HEK293 (cell line): ENCODE data around the gene NKX1-1.

ENCODE experiments used
- CTCF ChIA-PET: fragments of 350-600 bp; formaldehyde crosslinking; extraction: SDS; loops from one replicate; lab custom pipeline; 2021; ENCODE audit warnings: antibody characterized with exemption; lab: Yijun Ruan, JAX
- POLR2A ChIA-PET: fragments of 300-600 bp; formaldehyde crosslinking; extraction: SDS; loops from one replicate; lab custom pipeline; 2020; ENCODE audit warnings: antibody characterized with exemption, inconsistent platforms; lab: Yijun Ruan, JAX
- H3K27ac ChIP-seq: fragments of 200-500 bp; sonication (Bioruptor generic); 2 replicates; pipeline ENCODE4 v1.5.1; 2014; ENCODE audit warnings: low read depth, low read length, control low read depth, inconsistent platforms; ENCODE audit errors: extremely low read depth
- H3K36me3 ChIP-seq, 2 experiments: fragments of 200-500 bp in 1 of 2; sonication (Bioruptor generic) in 1 of 2; 1 replicate in 1 of 2; 2 replicates in 1 of 2; pipeline ENCODE4 v1.5.1; 2014 to 2017; ENCODE audit warnings: inconsistent platforms in 2 of 2, low read length in 2 of 2; ENCODE audit not compliant: control insufficient read depth in 2 of 2, insufficient read depth in 1 of 2
- H3K4me1 ChIP-seq: fragments of 200-500 bp; sonication (Bioruptor generic); 2 replicates; pipeline ENCODE4 v1.5.1; 2014; ENCODE audit warnings: mild to moderate bottlenecking, low read length, inconsistent platforms; ENCODE audit not compliant: control insufficient read depth, insufficient read depth
- H3K4me3 ChIP-seq: 2 replicates; pipeline ENCODE4 v1.5.1; 2011; ENCODE audit warnings: low read depth, mild to moderate bottlenecking, control low read depth, low read length, moderate library complexity
- H3K9me3 ChIP-seq: fragments of 200-500 bp; sonication (Bioruptor generic); 2 replicates; pipeline ENCODE4 v1.5.1; 2014; ENCODE audit warnings: low read depth, low read length, inconsistent platforms; ENCODE audit not compliant: control insufficient read depth, insufficient read depth
- GLIS1 ChIP-seq: fragments of 450-650 bp; formaldehyde crosslinking; IDR thresholded peaks from 2 replicates; pipeline ENCODE4 v1.5.1; 2016; ENCODE audit warnings: missing biosample characterization, missing genetic modification characterization
- HOXC10 ChIP-seq: sonication (generic); formaldehyde crosslinking; IDR thresholded peaks from 2 replicates; pipeline ENCODE4 v1.8.1; 2023; ENCODE audit warnings: mild to moderate bottlenecking, missing genetic modification reagents
- HOXD13 ChIP-seq: sonication (generic); formaldehyde crosslinking; IDR thresholded peaks from 2 replicates; pipeline ENCODE4 v1.8.0; 2022; ENCODE audit warnings: missing genetic modification reagents, borderline replicate concordance
- MEIS1 ChIP-seq: sonication (generic); formaldehyde crosslinking; IDR thresholded peaks from 2 replicates; pipeline ENCODE4 v1.8.1; 2022; ENCODE audit warnings: missing genetic modification reagents, mild to moderate bottlenecking, borderline replicate concordance
- PRDM1 ChIP-seq: fragments of 450-650 bp; formaldehyde crosslinking; IDR thresholded peaks from 2 replicates; pipeline ENCODE4; 2016; ENCODE audit warnings: missing biosample characterization, missing genetic modification characterization
- YY1 ChIP-seq: fragments of 450-650 bp; formaldehyde crosslinking; IDR thresholded peaks from 2 replicates; pipeline ENCODE4 v1.5.1; 2018; ENCODE audit warnings: missing biosample characterization, missing genetic modification characterization
- YY2 ChIP-seq: fragments of 450-650 bp; formaldehyde crosslinking; IDR thresholded peaks from 2 replicates; pipeline ENCODE4 v1.5.1; 2016; ENCODE audit warnings: missing biosample characterization, missing genetic modification characterization
- ZBTB20 ChIP-seq: fragments of 450-650 bp; formaldehyde crosslinking; IDR thresholded peaks from 2 replicates; pipeline ENCODE4 v1.5.1; 2016; ENCODE audit warnings: missing biosample characterization, missing genetic modification characterization
- ZFHX2 ChIP-seq: fragments of 450-650 bp; formaldehyde crosslinking; conservative IDR thresholded peaks from 2 replicates; pipeline ENCODE4 v1.5.1; 2016; ENCODE audit warnings: missing biosample characterization, missing genetic modification characterization
- ZNF202 ChIP-seq: fragments of 450-650 bp; formaldehyde crosslinking; IDR thresholded peaks from 2 replicates; pipeline ENCODE4 v1.5.1; 2016; ENCODE audit warnings: missing biosample characterization, missing genetic modification characterization, borderline replicate concordance
- ZNF341 ChIP-seq: fragments of 450-650 bp; formaldehyde crosslinking; IDR thresholded peaks from 2 replicates; pipeline ENCODE4; 2016; ENCODE audit warnings: low read depth, missing biosample characterization, missing genetic modification characterization
- ZNF423 ChIP-seq: fragments of 450-650 bp; formaldehyde crosslinking; IDR thresholded peaks from 2 replicates; pipeline ENCODE4 v1.5.1; 2016; ENCODE audit warnings: missing biosample characterization, missing genetic modification characterization
- ZNF501 ChIP-seq: fragments of 450-650 bp; formaldehyde crosslinking; IDR thresholded peaks from 2 replicates; pipeline ENCODE4 v1.5.1; 2016; ENCODE audit warnings: missing biosample characterization, missing genetic modification characterization
- ZNF544 ChIP-seq: fragments of 450-650 bp; formaldehyde crosslinking; IDR thresholded peaks from 2 replicates; pipeline ENCODE4 v1.5.0; 2017; ENCODE audit warnings: missing biosample characterization, missing genetic modification characterization
- ZNF76 ChIP-seq: fragments of 450-650 bp; formaldehyde crosslinking; IDR thresholded peaks from 2 replicates; pipeline ENCODE4; 2016; ENCODE audit warnings: low read depth, missing biosample characterization, missing genetic modification characterization, borderline replicate concordance
- TF ChIP-seq, protein P1 (sequence below): fragments of 450-650 bp; formaldehyde crosslinking; IDR thresholded peaks from 2 replicates; pipeline ENCODE4 v1.5.1; 2016; ENCODE audit warnings: missing biosample characterization, missing genetic modification characterization
- TF ChIP-seq, protein P2 (sequence below): fragments of 450-650 bp; formaldehyde crosslinking; IDR thresholded peaks from 2 replicates; pipeline ENCODE4 v1.5.1; 2016; ENCODE audit warnings: missing biosample characterization, missing genetic modification characterization
- TF ChIP-seq, protein P3 (sequence below): fragments of 450-650 bp; formaldehyde crosslinking; conservative IDR thresholded peaks from 2 replicates; pipeline ENCODE4 v1.5.1; 2016; ENCODE audit warnings: low read depth, missing biosample characterization, missing genetic modification characterization
- TF ChIP-seq, protein P4 (sequence below): fragments of 450-650 bp; formaldehyde crosslinking; optimal IDR thresholded peaks from 2 replicates; pipeline ENCODE3; 2016; ENCODE audit warnings: missing biosample characterization, mild to moderate bottlenecking, missing genetic modification characterization
- TF ChIP-seq, protein P5 (sequence below): fragments of 450-650 bp; formaldehyde crosslinking; IDR thresholded peaks from 2 replicates; pipeline ENCODE4 v1.5.1; 2016; ENCODE audit warnings: missing biosample characterization, missing genetic modification characterization
- TF ChIP-seq, protein P6 (sequence below): sonication (generic); formaldehyde crosslinking; IDR thresholded peaks from 2 replicates; pipeline ENCODE4 v1.8.1; 2022; ENCODE audit warnings: mild to moderate bottlenecking, moderate library complexity, missing genetic modification reagents

The NKX1-1 gene

DNA sequence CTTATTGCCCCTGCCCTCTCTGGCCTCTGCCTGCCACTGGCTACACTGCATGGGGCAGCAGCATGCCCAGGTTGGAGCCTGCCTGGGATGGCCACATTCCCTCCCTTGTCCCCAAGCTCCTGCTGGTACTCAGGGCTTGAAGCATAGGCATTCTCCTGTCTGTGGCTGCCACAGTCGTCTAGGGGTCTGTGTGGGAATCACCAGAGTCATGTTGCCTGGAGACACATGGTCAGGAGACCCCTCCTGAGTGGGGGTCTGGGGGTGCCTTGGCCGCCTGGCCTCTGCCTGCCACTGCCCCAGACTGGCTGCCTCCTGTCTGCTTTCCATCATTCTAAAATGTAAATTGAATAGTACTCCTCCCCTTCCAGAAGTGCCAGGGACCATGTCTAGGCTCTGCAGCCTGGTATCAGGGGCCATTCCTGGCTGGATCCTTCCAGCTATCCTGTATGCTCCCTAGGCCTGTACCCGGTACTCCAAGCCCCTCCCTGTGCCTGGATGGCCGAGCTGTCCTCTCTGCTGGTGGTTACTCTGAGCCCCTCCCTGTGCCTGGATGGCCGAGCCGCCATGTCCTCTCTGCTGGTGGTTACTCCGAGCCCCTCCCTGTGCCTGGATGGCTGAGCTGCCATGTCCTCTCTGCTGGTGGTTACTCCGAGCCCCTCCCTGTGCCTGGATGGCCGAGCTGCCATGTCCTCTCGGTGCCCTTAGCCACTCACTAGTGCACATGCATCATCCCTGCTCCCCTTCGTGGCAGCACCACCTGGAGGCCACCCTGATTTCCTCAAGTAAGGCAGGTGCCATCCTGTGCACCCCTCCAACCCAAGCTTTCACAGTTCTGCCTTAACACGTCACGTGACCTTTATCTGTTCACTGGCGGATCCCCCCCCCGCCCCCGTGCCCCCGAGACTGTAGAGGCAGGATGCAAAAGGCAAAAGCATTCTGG lies 5.5 kb upstream of the NKX1-1 start:
- ChIA-PET CTCF (no interaction called here), POLR2A (no interaction called here)
- TF ChIP-seq, protein P1, sequence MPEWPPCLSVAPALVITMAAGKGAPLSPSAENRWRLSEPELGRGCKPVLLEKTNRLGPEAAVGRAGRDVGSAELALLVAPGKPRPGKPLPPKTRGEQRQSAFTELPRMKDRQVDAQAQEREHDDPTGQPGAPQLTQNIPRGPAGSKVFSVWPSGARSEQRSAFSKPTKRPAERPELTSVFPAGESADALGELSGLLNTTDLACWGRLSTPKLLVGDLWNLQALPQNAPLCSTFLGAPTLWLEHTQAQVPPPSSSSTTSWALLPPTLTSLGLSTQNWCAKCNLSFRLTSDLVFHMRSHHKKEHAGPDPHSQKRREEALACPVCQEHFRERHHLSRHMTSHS = no peak
- Histone ChIP-seq H3K4me1 (no peaks in the 10 kb centered on the region), H3K9me3 (no peaks in the 10 kb centered on the region), H3K36me3 (no peaks in the 10 kb centered on the region), H3K27ac (no peak overlapping the region), H3K4me3 (no peak overlapping the region)

DNA sequence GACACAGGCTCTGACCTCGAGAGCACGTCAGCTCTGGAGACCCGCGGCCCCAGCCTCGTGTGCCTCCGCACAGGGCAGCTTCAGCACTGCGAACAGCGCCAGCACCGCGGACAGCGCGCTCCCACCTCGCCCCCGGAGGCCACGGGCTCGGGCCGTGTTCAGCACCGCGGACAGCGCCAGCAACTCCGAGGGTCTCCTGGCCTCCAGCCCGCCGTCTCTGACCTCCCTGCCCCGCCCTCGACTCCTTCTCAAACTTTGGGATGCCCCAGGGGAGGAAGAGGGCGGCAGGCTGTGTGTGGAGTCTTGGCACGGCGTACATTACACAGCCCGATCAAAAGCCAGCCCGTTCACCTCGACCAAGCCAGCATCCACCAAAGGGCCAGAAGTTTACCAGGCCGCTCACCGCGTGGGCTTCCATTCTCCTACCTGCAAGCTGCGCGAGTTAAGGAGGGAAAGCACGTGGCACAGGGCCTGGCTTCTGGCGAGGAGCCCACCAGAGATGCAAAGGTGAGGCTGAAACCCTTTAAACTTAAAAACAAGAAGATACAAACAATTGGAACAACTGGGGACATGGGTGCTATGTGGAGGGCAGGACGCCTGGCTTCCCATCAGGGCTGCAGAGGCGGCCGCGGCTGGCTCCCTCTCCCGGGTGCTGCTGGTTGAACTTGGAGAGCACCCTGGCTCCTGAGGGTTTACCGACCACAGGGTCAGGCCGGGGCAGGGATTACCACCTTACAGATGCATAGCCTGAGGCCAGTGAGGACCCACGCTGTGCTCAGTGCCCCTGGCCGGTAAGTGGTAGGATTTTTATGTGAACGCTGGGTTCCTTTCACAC lies 4.5 kb upstream of the NKX1-1 start:
- POLR2A ChIA-PET = no interaction called here
- H3K4me1 ChIP-seq = no peaks in the 10 kb centered on the region
- H3K36me3 ChIP-seq = no peaks in the 10 kb centered on the region
- H3K4me3 ChIP-seq = no peak overlapping the region
- CTCF ChIA-PET = no interaction called here
- no peaks in the 10 kb centered on the region for H3K9me3 ChIP-seq
- no peak overlapping the region for H3K27ac ChIP-seq
- TF ChIP-seq HOXC10 (CRISPR knock-in tag) (peak; percentile 99), GLIS1 (tag by site-specific recombination) (peak; percentile 31), PRDM1 (tag by site-specific recombination) (no peak), ZNF544 (no peak), ZNF341 (tag by site-specific recombination) (no peak), YY1 (tag by site-specific recombination) (no peak), MEIS1 (CRISPR knock-in tag) (peak; percentile 87; the same call in 1 of the 2 replicates), ZFHX2 (tag by site-specific recombination) (peak; percentile 25; the same call in 1 of the 2 replicates), HOXD13 (peak; percentile 97), ZBTB20 (no peak), ZNF423 (tag by site-specific recombination) (no peak), ZNF202 (tag by site-specific recombination) (no peak), ZNF501 (no peak), YY2 (tag by site-specific recombination) (no peak), ZNF76 (tag by site-specific recombination) (no peak)
- TF ChIP-seq, protein P2, sequence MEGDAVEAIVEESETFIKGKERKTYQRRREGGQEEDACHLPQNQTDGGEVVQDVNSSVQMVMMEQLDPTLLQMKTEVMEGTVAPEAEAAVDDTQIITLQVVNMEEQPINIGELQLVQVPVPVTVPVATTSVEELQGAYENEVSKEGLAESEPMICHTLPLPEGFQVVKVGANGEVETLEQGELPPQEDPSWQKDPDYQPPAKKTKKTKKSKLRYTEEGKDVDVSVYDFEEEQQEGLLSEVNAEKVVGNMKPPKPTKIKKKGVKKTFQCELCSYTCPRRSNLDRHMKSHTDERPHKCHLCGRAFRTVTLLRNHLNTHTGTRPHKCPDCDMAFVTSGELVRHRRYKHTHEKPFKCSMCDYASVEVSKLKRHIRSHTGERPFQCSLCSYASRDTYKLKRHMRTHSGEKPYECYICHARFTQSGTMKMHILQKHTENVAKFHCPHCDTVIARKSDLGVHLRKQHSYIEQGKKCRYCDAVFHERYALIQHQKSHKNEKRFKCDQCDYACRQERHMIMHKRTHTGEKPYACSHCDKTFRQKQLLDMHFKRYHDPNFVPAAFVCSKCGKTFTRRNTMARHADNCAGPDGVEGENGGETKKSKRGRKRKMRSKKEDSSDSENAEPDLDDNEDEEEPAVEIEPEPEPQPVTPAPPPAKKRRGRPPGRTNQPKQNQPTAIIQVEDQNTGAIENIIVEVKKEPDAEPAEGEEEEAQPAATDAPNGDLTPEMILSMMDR (tag by site-specific recombination) = no peak
- TF ChIP-seq, protein P3, sequence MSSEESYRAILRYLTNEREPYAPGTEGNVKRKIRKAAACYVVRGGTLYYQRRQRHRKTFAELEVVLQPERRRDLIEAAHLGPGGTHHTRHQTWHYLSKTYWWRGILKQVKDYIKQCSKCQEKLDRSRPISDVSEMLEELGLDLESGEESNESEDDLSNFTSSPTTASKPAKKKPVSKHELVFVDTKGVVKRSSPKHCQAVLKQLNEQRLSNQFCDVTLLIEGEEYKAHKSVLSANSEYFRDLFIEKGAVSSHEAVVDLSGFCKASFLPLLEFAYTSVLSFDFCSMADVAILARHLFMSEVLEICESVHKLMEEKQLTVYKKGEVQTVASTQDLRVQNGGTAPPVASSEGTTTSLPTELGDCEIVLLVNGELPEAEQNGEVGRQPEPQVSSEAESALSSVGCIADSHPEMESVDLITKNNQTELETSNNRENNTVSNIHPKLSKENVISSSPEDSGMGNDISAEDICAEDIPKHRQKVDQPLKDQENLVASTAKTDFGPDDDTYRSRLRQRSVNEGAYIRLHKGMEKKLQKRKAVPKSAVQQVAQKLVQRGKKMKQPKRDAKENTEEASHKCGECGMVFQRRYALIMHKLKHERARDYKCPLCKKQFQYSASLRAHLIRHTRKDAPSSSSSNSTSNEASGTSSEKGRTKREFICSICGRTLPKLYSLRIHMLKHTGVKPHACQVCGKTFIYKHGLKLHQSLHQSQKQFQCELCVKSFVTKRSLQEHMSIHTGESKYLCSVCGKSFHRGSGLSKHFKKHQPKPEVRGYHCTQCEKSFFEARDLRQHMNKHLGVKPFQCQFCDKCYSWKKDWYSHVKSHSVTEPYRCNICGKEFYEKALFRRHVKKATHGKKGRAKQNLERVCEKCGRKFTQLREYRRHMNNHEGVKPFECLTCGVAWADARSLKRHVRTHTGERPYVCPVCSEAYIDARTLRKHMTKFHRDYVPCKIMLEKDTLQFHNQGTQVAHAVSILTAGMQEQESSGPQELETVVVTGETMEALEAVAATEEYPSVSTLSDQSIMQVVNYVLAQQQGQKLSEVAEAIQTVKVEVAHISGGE (tag by site-specific recombination) = no peak
- TF ChIP-seq, protein P4, sequence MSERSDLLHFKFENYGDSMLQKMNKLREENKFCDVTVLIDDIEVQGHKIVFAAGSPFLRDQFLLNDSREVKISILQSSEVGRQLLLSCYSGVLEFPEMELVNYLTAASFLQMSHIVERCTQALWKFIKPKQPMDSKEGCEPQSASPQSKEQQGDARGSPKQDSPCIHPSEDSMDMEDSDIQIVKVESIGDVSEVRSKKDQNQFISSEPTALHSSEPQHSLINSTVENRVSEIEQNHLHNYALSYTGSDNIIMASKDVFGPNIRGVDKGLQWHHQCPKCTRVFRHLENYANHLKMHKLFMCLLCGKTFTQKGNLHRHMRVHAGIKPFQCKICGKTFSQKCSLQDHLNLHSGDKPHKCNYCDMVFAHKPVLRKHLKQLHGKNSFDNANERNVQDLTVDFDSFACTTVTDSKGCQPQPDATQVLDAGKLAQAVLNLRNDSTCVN (tag by site-specific recombination) = peak; percentile 62
- TF ChIP-seq, protein P5, sequence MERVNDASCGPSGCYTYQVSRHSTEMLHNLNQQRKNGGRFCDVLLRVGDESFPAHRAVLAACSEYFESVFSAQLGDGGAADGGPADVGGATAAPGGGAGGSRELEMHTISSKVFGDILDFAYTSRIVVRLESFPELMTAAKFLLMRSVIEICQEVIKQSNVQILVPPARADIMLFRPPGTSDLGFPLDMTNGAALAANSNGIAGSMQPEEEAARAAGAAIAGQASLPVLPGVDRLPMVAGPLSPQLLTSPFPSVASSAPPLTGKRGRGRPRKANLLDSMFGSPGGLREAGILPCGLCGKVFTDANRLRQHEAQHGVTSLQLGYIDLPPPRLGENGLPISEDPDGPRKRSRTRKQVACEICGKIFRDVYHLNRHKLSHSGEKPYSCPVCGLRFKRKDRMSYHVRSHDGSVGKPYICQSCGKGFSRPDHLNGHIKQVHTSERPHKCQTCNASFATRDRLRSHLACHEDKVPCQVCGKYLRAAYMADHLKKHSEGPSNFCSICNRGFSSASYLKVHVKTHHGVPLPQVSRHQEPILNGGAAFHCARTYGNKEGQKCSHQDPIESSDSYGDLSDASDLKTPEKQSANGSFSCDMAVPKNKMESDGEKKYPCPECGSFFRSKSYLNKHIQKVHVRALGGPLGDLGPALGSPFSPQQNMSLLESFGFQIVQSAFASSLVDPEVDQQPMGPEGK = 0 out of 2 replicates have a peak, but pooled peaks have one; percentile 28
- TF ChIP-seq, protein P6, sequence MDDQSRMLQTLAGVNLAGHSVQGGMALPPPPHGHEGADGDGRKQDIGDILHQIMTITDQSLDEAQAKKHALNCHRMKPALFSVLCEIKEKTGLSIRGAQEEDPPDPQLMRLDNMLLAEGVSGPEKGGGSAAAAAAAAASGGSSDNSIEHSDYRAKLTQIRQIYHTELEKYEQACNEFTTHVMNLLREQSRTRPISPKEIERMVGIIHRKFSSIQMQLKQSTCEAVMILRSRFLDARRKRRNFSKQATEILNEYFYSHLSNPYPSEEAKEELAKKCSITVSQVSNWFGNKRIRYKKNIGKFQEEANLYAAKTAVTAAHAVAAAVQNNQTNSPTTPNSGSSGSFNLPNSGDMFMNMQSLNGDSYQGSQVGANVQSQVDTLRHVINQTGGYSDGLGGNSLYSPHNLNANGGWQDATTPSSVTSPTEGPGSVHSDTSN (CRISPR knock-in tag) = peak; percentile 100
